ENCODE measurements around the gene BIN1. TPM values are rescaled to one million over a fixed set of nuclear protein-coding genes. Genes with fewer than 3 reads are reported as not detected.

BIN1 gene
- total and polyA plus RNA-seq, 2 of the 4 experiments (the other 2 are of a cell fraction), result 18.1 to 25.7 TPM

DNA sequence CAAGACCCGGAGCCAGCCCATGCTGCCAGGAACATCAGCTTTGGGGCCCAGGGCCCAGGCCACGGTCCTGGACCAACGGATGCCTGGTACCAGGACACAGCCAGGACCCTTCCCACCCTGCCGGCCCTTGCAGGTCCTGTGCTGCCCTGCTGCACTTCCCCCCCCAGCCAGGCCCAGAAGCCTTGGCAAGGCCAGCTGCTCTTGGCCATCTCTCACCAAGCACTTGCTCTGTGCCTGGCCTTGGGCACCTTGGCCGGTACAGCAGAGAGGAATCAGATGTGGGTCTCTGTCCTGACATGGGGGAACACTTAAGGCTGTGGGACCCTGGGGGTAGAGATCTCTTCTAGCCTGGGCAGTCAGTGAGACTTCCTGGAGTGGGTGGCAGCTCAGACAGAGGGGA is 28.9 kb downstream of the BIN1 start:
- no peak overlapping the region for H3K27ac ChIP-seq (ENCODE audit: insufficient read depth, low read length)
- no peak overlapping the region for H4K8ac ChIP-seq (ENCODE audit: low read depth in 2 of 2, low read length in 2 of 2)
- no peak overlapping the region for H4K5ac ChIP-seq (ENCODE audit: low read depth, low read length)
- no peak overlapping the region for H4K91ac ChIP-seq (ENCODE audit: insufficient read depth, low read depth, low read length)
- in situ Hi-C loops (cut with MboI; ENCODE audit: low sequenced_read_pairs), result no loop called here
- ATAC-seq (ENCODE audit: low read depth) (no peak), DNase-seq (no peak)
- H3K9me3 ChIP-seq (ENCODE audit: control insufficient read depth, insufficient read depth, low read length), result no peaks in the 10 kb centered on the region
- H3K4me2 ChIP-seq (ENCODE audit: low read depth, low read length), result no peak overlapping the region
- H2BK15ac ChIP-seq (ENCODE audit: low read depth, low read length), result no peak overlapping the region
- H3K27me3 ChIP-seq (ENCODE audit: control insufficient read depth, insufficient read depth, low read length), result no peaks in the 10 kb centered on the region
- no TSS peak for BruUV-seq (replicated peaks)
- no peak overlapping the region for H3K4ac ChIP-seq (ENCODE audit: low read depth, low read length)
- ChIA-PET CTCF (no interaction called here), POLR2A (ENCODE audit: unreplicated experiment) (no interaction called here)
- H2BK5ac ChIP-seq (ENCODE audit: low read depth, low read length, poor library complexity, severe bottlenecking), result no peak overlapping the region
- peaks cover 11% of the 10 kb centered on the region; the same call in 1 of the 2 replicates for H3K9me1 ChIP-seq (ENCODE audit: insufficient read depth, low read length)
- peaks cover 29% of the 10 kb centered on the region for H3K4me1 ChIP-seq (ENCODE audit: control insufficient read depth, insufficient read depth, low read length)
- H2AFZ ChIP-seq (replicated peaks; ENCODE audit: low read length, poor library complexity), result no peak overlapping the region
- dilution Hi-C loops (cut with HindIII; ENCODE audit: low sequenced_read_pairs, unreplicated experiment), result no loop called here
- no peak overlapping the region for H3K23ac ChIP-seq (ENCODE audit: low read depth, low read length)
- no peak overlapping the region for H3K14ac ChIP-seq (replicated peaks; ENCODE audit: low read depth, low read length)
- no peak overlapping the region for H2BK120ac ChIP-seq (ENCODE audit: low read depth, low read length)
- H4K20me1 ChIP-seq (ENCODE audit: insufficient read depth, low read length), result peaks cover 46% of the 10 kb centered on the region; the same call in 1 of the 2 replicates
- no peak overlapping the region for H3K9ac ChIP-seq (ENCODE audit: low read depth, low read length)
- H3K56ac ChIP-seq (ENCODE audit: extremely low read depth, insufficient read depth, low read length), result no peak overlapping the region
- no peak overlapping the region for H2BK20ac ChIP-seq (ENCODE audit: low read depth, low read length)
- WGBS, 2 experiments (ENCODE audit: extremely low coverage in 2 of 2, insufficient read length in 1 of 2), result 88% methylated on average over 4 of the region's 5 CpGs; no CpG with 5 or more reads in 1 of the 2 experiments
- intact Hi-C loops (cut with micrococcal nuclease), result no loop called here
- H3K4me3 ChIP-seq (ENCODE audit: insufficient read depth, low read depth, low read length), result no peak overlapping the region
- peaks cover 2% of the 10 kb centered on the region; the same call in 1 of the 2 replicates for H3K36me3 ChIP-seq (ENCODE audit: control insufficient read depth, insufficient read depth, low read length)
- TF ChIP-seq USF2 (IDR thresholded peaks at IDR 0.05; ENCODE audit: low read depth, low read length) (no peak), RFX5 (IDR thresholded peaks at IDR 0.05; ENCODE audit: low read depth, low read length) (no peak), SMC3 (IDR thresholded peaks at IDR 0.05; ENCODE audit: low read depth, low read length) (no peak), MAZ (IDR thresholded peaks at IDR 0.05; ENCODE audit: borderline replicate concordance, low read depth, low read length) (no peak), BHLHE40 (IDR thresholded peaks at IDR 0.05; ENCODE audit: low read depth, low read length) (no peak), MAFK (IDR thresholded peaks at IDR 0.05; ENCODE audit: low read depth, low read length) (no peak), RAD21 (IDR thresholded peaks at IDR 0.05; ENCODE audit: low read length) (no peak), FOS (IDR thresholded peaks at IDR 0.05; ENCODE audit: low read depth, low read length) (no peak), NFE2L2 (IDR thresholded peaks at IDR 0.05; ENCODE audit: low read depth, low read length) (no peak)
- TF ChIP-seq, protein P1, sequence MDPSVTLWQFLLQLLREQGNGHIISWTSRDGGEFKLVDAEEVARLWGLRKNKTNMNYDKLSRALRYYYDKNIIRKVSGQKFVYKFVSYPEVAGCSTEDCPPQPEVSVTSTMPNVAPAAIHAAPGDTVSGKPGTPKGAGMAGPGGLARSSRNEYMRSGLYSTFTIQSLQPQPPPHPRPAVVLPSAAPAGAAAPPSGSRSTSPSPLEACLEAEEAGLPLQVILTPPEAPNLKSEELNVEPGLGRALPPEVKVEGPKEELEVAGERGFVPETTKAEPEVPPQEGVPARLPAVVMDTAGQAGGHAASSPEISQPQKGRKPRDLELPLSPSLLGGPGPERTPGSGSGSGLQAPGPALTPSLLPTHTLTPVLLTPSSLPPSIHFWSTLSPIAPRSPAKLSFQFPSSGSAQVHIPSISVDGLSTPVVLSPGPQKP (IDR thresholded peaks at IDR 0.05; ENCODE audit: borderline replicate concordance, low read depth, low read length), result no peak
- peaks cover 17 to 60% of the 10 kb centered on the region in 2 experiments; a peak in 3 of 4 replicates for H3K79me1 ChIP-seq (ENCODE audit: low read depth in 1 of 2, low read length in 2 of 2)
- no peak overlapping the region for H2AK9ac ChIP-seq (replicated peaks; ENCODE audit: low read depth, low read length, poor library complexity)
- H2AK5ac ChIP-seq (ENCODE audit: low read depth, low read length), result no peak overlapping the region
- no peak overlapping the region for H3K18ac ChIP-seq (ENCODE audit: low read depth, low read length)

All from IMR-90 (cell line).